ENCODE measurements around the gene HAUS7.

Gene HAUS7

GRCh38 chrX:153499341-153499740 lies 29.0 kb upstream of the HAUS7 start:
- DNase-seq (ENCODE audit: low spot score), result no peak

- no peak for DNase-seq (ENCODE audit: low spot score)
Measured at GRCh38 chrX:153498453-153498852, 28.1 kb upstream of the HAUS7 start.

GRCh38 chrX:153496590-153496959 lies 26.2 kb upstream of the HAUS7 start:
- no peak for DNase-seq (ENCODE audit: low spot score)

- DNase-seq (ENCODE audit: low spot score), result no peak
Measured at GRCh38 chrX:153495903-153496589, 25.7 kb upstream of the HAUS7 start.

- no peak for DNase-seq (ENCODE audit: low spot score)
Measured at GRCh38 chrX:153495362-153495751, 25.0 kb upstream of the HAUS7 start.

- DNase-seq (ENCODE audit: low spot score), result no peak
Measured at GRCh38 chrX:153494541-153495361, 24.4 kb upstream of the HAUS7 start, which contains the start of gene BGN. TSS of gene BGN (plus strand) at chrX:153494980. CDS start at chrX:153504632, 9,652 bp downstream.

GRCh38 chrX:153494061-153494460 lies 23.7 kb upstream of the HAUS7 start:
- DNase-seq (ENCODE audit: low spot score), result no peak

- DNase-seq (ENCODE audit: low spot score), result no peak
Measured at GRCh38 chrX:153493085-153493484, 22.7 kb upstream of the HAUS7 start.

- no peak for DNase-seq (ENCODE audit: low spot score)
Measured at GRCh38 chrX:153492543-153492942, 22.2 kb upstream of the HAUS7 start.

- no peak for DNase-seq (ENCODE audit: low spot score)
Measured at GRCh38 chrX:153491918-153492317, 21.5 kb upstream of the HAUS7 start.

GRCh38 chrX:153491351-153491914 lies 21.1 kb upstream of the HAUS7 start:
- no peak for DNase-seq (ENCODE audit: low spot score)

- no peak for DNase-seq (ENCODE audit: low spot score)
Measured at GRCh38 chrX:153490217-153490930, 20.0 kb upstream of the HAUS7 start.

- no peak for DNase-seq (ENCODE audit: low spot score)
Measured at GRCh38 chrX:153488231-153488914, 18.0 kb upstream of the HAUS7 start.

- DNase-seq (ENCODE audit: low spot score), result no peak
Measured at GRCh38 chrX:153487590-153488071, 17.3 kb upstream of the HAUS7 start.

GRCh38 chrX:153486171-153486570 lies 15.8 kb upstream of the HAUS7 start:
- no peak for DNase-seq (ENCODE audit: low spot score)

- no peak for DNase-seq (ENCODE audit: low spot score)
Measured at GRCh38 chrX:153485396-153486080, 15.2 kb upstream of the HAUS7 start.

GRCh38 chrX:153482376-153483015 lies 12.1 kb upstream of the HAUS7 start:
- DNase-seq (ENCODE audit: low spot score), result no peak

GRCh38 chrX:153481043-153481442 lies 10.7 kb upstream of the HAUS7 start:
- no peak for DNase-seq (ENCODE audit: low spot score)

GRCh38 chrX:153478746-153479145 lies 8.4 kb upstream of the HAUS7 start:
- no peak for DNase-seq (ENCODE audit: low spot score)

- no peak for DNase-seq (ENCODE audit: low spot score)
Measured at GRCh38 chrX:153477901-153478300, 7.5 kb upstream of the HAUS7 start.

Measured in kidney tubule cell (primary cell).